A549 (cell line): ENCODE results near the gene HMGB2. TPM values are rescaled to one million over a fixed set of nuclear protein-coding genes. Genes with fewer than 3 reads are reported as not detected.

Source experiments
- ATAC-seq, 2 experiments: fragments of 200-7000 bp in 1 of 2; fragments of >200 bp in 1 of 2; cut with Nextera tagmentation in 1 of 2; cut with Tn5 transposase in 1 of 2; 3 replicates each; pipeline versions ENCODE4 v1.8.0 to v1.9.1; 2018 to 2020; ENCODE audit warnings: mild to moderate bottlenecking in 1 of 2, moderate library complexity in 1 of 2
- CTCF ChIA-PET: fragments of 300-600 bp; sonication (Branson Sonifier 250); formaldehyde crosslinking; extraction: SDS; loops from one replicate; lab custom pipeline; 2021; ENCODE audit warnings: antibody characterized with exemption, inconsistent platforms; lab: Yijun Ruan, JAX
- POLR2A ChIA-PET: fragments of 350-600 bp; formaldehyde crosslinking; extraction: SDS; loops from one replicate; lab custom pipeline; 2021; ENCODE audit warnings: antibody characterized with exemption, inconsistent platforms; lab: Yijun Ruan, JAX
- DNase-seq, 2 experiments: peaks; one replicate each; pipeline versions ENCODE4 v3.0.0 to v3.0.0-alpha.2; 2011 to 2016; ENCODE audit warnings: low read depth in 1 of 2, low spot score in 1 of 2
- FAIRE-seq: peaks from 2 replicates; lab custom pipeline; 2011; peaks lifted over from hg19 to GRCh38; lab: Jason Lieb, UNC
- H3K27ac ChIP-seq, 2 experiments: fragments of >200 bp; sonication (Bioruptor Twin); formaldehyde crosslinking; 3 replicates each; pipeline ENCODE4 v1.5.1; 2016 to 2017
- H3K4me1 ChIP-seq: fragments of >200 bp; sonication (Bioruptor Twin); formaldehyde crosslinking; 3 replicates; pipeline ENCODE4 v1.6.1; 2016
- H3K4me2 ChIP-seq: fragments of >200 bp; sonication (Bioruptor Twin); formaldehyde crosslinking; 3 replicates; pipeline ENCODE4 v1.6.1; 2016
- H3K4me3 ChIP-seq: fragments of >200 bp; sonication (Bioruptor Twin); formaldehyde crosslinking; 3 replicates; pipeline ENCODE4 v1.5.1; 2016
- H3K9me3 ChIP-seq: fragments of >200 bp; sonication (Bioruptor Twin); formaldehyde crosslinking; 3 replicates; pipeline ENCODE4 v1.6.1; 2016
- BHLHE40 ChIP-seq: IDR thresholded peaks from 2 replicates; pipeline ENCODE4 v1.6.1; 2012; ENCODE audit warnings: low read depth, low read length, inconsistent platforms
- CHD2 ChIP-seq: fragments of 150-350 bp; IDR thresholded peaks from 2 replicates; pipeline ENCODE4 v1.6.1; 2014; ENCODE audit warnings: low read length; ENCODE audit not compliant: partially characterized antibody
- ESRRA ChIP-seq: fragments of 150-350 bp; IDR thresholded peaks from 2 replicates; pipeline ENCODE4 v1.6.1; 2014; ENCODE audit warnings: mild to moderate bottlenecking, low read length, borderline replicate concordance
- FOSB ChIP-seq: fragments of 250-450 bp; sonication (Bioruptor Pico); IDR thresholded peaks from 2 replicates; pipeline ENCODE4 v1.5.0; 2020; ENCODE audit warnings: mild to moderate bottlenecking, moderate library complexity
- FOXS1 ChIP-seq: fragments of 250-450 bp; sonication (Bioruptor Pico); IDR thresholded peaks from 2 replicates; pipeline ENCODE4 v1.5.0; 2020; ENCODE audit warnings: mild to moderate bottlenecking, moderate library complexity
- HEYL ChIP-seq: fragments of 250-450 bp; sonication (Bioruptor Pico); IDR thresholded peaks from 2 replicates; pipeline ENCODE4 v1.8.0; 2021; ENCODE audit warnings: mild to moderate bottlenecking, moderate library complexity
- HOXA7 ChIP-seq: fragments of 250-450 bp; sonication (Bioruptor Pico); IDR thresholded peaks from 2 replicates; pipeline ENCODE4 v1.5.0; 2020; ENCODE audit warnings: mild to moderate bottlenecking, moderate library complexity
- HOXB13 ChIP-seq: fragments of 250-450 bp; sonication (Bioruptor Pico); IDR thresholded peaks from 2 replicates; pipeline ENCODE4 v1.5.0; 2020; ENCODE audit warnings: low read depth, mild to moderate bottlenecking, moderate library complexity
- HOXB5 ChIP-seq: fragments of 250-450 bp; sonication (Bioruptor Pico); IDR thresholded peaks from 2 replicates; pipeline ENCODE4 v1.5.0; 2020; ENCODE audit warnings: mild to moderate bottlenecking, moderate library complexity
- JUN ChIP-seq, 2 experiments: fragments of >200 bp; sonication (Bioruptor Twin); formaldehyde crosslinking; IDR thresholded peaks; 2 replicates in 1 of 2; 3 replicates in 1 of 2; pipeline ENCODE4 v1.6.1; 2016 to 2017
- MAZ ChIP-seq: fragments of 150-350 bp; IDR thresholded peaks from 2 replicates; pipeline ENCODE4 v1.6.1; 2014; ENCODE audit warnings: antibody characterized with exemption, low read depth, low read length, borderline replicate concordance
- MYC ChIP-seq: IDR thresholded peaks from 2 replicates; pipeline ENCODE4 v1.6.1; 2012; ENCODE audit warnings: mild to moderate bottlenecking, inconsistent platforms, low read length, improper control_type of control experiment, borderline replicate concordance
- NFE2L2 ChIP-seq: fragments of 150-350 bp; conservative IDR thresholded peaks from 2 replicates; pipeline ENCODE4 v1.6.1; 2014; ENCODE audit warnings: low read length
- NPAS2 ChIP-seq: fragments of 250-450 bp; sonication (Bioruptor Pico); IDR thresholded peaks from 2 replicates; pipeline ENCODE4 v1.8.0; 2022; ENCODE audit warnings: mild to moderate bottlenecking, moderate library complexity, borderline replicate concordance
- POLR2A ChIP-seq: IDR thresholded peaks from 2 replicates; pipeline ENCODE4 v1.6.1; 2012; ENCODE audit warnings: mild to moderate bottlenecking, low read length
- POLR2AphosphoS2 ChIP-seq: conservative IDR thresholded peaks from 2 replicates; pipeline ENCODE4 v1.6.1; 2012; ENCODE audit warnings: low read length, improper control_type of control experiment, inconsistent platforms
- RAD21 ChIP-seq, 2 experiments: fragments of >200 bp in 1 of 2; sonication (Bioruptor Twin) in 1 of 2; formaldehyde crosslinking in 1 of 2; IDR thresholded peaks in 1 of 2; conservative IDR thresholded peaks in 1 of 2; 2 replicates in 1 of 2; 3 replicates in 1 of 2; pipeline ENCODE4 v1.6.1; 2012 to 2018; ENCODE audit warnings: inconsistent platforms in 1 of 2
- RARB ChIP-seq: fragments of 250-450 bp; sonication (Bioruptor Pico); IDR thresholded peaks from 2 replicates; pipeline ENCODE4 v1.8.0; 2021; ENCODE audit warnings: mild to moderate bottlenecking, moderate library complexity
- RNF2 ChIP-seq: fragments of 200-600 bp; sonication (generic); IDR thresholded peaks from 2 replicates; pipeline ENCODE4 v1.6.1; 2016; ENCODE audit warnings: low read depth, mild to moderate bottlenecking, antibody characterized with exemption, moderate library complexity, borderline replicate concordance
- TFCP2L1 ChIP-seq: fragments of 250-450 bp; sonication (Bioruptor Pico); IDR thresholded peaks from 2 replicates; pipeline ENCODE4 v1.5.0; 2021; ENCODE audit warnings: mild to moderate bottlenecking
- TP53 ChIP-seq: fragments of 250-450 bp; sonication (Bioruptor Pico); IDR thresholded peaks from 2 replicates; pipeline ENCODE4 v1.5.0; 2021; ENCODE audit warnings: mild to moderate bottlenecking, moderate library complexity
- ZC3H11A ChIP-seq: fragments of 450-650 bp; IDR thresholded peaks from 2 replicates; pipeline ENCODE4 v1.6.1; 2014; ENCODE audit warnings: antibody characterized with exemption, mild to moderate bottlenecking
- ZSCAN20 ChIP-seq: fragments of 250-450 bp; sonication (Bioruptor Pico); IDR thresholded peaks from 2 replicates; pipeline ENCODE4 v1.8.0; 2022; ENCODE audit warnings: mild to moderate bottlenecking, moderate library complexity
- WGBS: methylation state at CpG from one replicate; pipeline ENCODE4 v1.1.6; 2017; ENCODE audit errors: missing lambda C conversion rate; 5-methylcytosine and 5-hydroxymethylcytosine counted together
- polyA minus RNA-seq: library from RNA; depleted of rRNA, polyadenylated mRNA; stranded (reverse); fragments of >200 nt; gene quantifications from 2 replicates; pipeline ENCODE4 v1.2.3, GENCODE V29; 2011; rRNA and poly(A)+ RNA removed
- polyA plus RNA-seq, 4 experiments: library from polyadenylated mRNA; depleted of rRNA in 3 of 4; stranded (reverse); fragments of >200 nt; fragmentation: RNase III in 1 of 4; extraction: RNeasy Plus Mini Kit Qiagen cat#74134 plus additional on column Dnase treatment in 1 of 4; gene quantifications; 2 replicates in 3 of 4; 3 replicates in 1 of 4; pipeline ENCODE4 v1.2.3, GENCODE V29; 2011 to 2017
- TF ChIP-seq, protein P1 (sequence below): IDR thresholded peaks from 2 replicates; pipeline ENCODE4 v1.6.1; 2012; ENCODE audit warnings: low read depth, borderline replicate concordance
- TF ChIP-seq, protein P2 (sequence below): IDR thresholded peaks from 2 replicates; pipeline ENCODE4 v1.6.1; 2012
- TF ChIP-seq, protein P3 (sequence below): fragments of 200-600 bp; sonication (generic); IDR thresholded peaks from 2 replicates; pipeline ENCODE4 v1.6.1; 2016; ENCODE audit warnings: antibody characterized with exemption, mild to moderate bottlenecking, moderate library complexity
- TF ChIP-seq, protein P4 (sequence below): fragments of 450-650 bp; IDR thresholded peaks from 2 replicates; pipeline ENCODE4 v1.6.1; 2014; ENCODE audit warnings: antibody characterized with exemption
- TF ChIP-seq, protein P5 (sequence below): fragments of 250-450 bp; sonication (Bioruptor Pico); IDR thresholded peaks from 2 replicates; pipeline ENCODE4 v1.5.0; 2021; ENCODE audit warnings: mild to moderate bottlenecking, moderate library complexity, borderline replicate concordance
- TF ChIP-seq, protein P6 (sequence below): fragments of >200 bp; sonication (Bioruptor Twin); formaldehyde crosslinking; IDR thresholded peaks from 3 replicates; pipeline ENCODE4 v1.6.1; 2016

HMGB2 gene
- polyA plus RNA-seq (2011; rRNA removed) (67.3 and 128 TPM in 2 replicates), polyA plus RNA-seq (2017; fragmentation: RNase III; extraction: RNeasy Plus Mini Kit Qiagen cat#74134 plus additional on column Dnase treatment) (101 to 108 TPM (median 103 TPM) in 3 replicates), polyA minus RNA-seq (11.1 and 13.7 TPM in 2 replicates)
- 45.2 and 68.6 TPM in 2 replicates for polyA plus RNA-seq (2012; cell fraction: cytosol; rRNA removed)
- polyA plus RNA-seq (2012; cell fraction: nucleus; rRNA removed): 20.9 and 28.8 TPM in 2 replicates

DNA sequence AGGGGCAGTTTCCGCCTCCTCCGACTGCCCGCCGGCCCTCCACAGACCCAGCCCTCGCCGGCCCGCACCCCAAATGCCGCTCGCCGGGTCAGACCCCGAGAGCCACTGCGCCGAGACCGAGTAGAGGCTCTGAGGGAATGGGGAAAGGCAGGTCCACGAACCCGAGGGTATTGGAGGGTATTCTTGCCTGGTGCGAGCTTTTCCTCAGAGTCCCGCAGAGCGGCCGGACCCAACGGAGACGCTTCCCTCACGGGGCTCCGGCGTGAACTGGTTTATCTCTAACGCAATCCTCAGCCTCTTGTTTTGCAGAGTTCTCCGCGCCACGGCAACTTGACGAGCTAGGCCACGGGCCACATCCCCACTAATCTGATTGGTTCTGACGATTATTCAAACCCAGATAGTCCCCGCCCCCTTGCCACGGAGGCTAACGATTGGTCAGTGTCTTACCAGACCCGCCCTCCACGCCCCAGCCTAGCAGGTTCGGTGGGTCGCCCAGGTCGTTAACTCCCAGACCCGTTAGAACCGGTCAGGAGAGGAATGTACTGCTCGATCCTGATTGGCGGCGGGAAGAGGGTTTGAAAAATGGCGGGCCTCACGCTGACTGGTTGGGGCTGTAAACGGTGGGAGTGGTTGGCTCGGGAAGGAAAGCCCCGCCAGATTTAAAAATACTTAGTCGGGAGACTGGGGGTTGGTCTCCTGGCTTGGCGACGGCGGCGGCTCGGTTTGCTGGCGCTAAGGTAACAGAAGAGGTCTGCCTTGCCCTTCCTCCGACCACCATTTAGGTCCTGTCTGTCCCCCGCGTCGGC lies at the start of gene HMGB2:
HMGB2 (minus strand) TSS at position 274 of the 806 bp plus-strand sequence. CDS start 709 bp downstream, outside the sequence.
- Histone ChIP-seq H3K4me2 (peak within 1 kb of the TSS; percentile 89), H3K27ac (peak within 1 kb of the TSS; percentile 94 to 96), H3K4me3 (peak within 1 kb of the TSS; percentile 99), H3K9me3 (no peaks in the 10 kb centered on the region), H3K4me1 (peaks cover 12% of the 10 kb centered on the region; the same call in 2 of the 3 replicates)
- peak; percentile 93 to 99 for DNase-seq
- peak; percentile 89 to 93 for ATAC-seq
- ChIA-PET CTCF (interaction anchor here (1.3 to 2.7 kb wide), 3 partner anchors 15 to 84 kb away, joined by 4 to 13 read pairs (median 5); no protein-coding TSS in a partner anchor), POLR2A (interaction anchor here (0.6 to 4.2 kb wide), 14 partner anchors 9 to 950 kb away, joined by 3 to 116 read pairs (median 5); partner anchors contain the start of genes CEP44, FBXO8, GALNT7 and SAP30)
- 3% methylated on average over 22 of the region's 61 CpGs for WGBS
- no peak for FAIRE-seq
- no peak for TF ChIP-seq RNF2
- no peak for TF ChIP-seq RAD21 (conservative IDR thresholded peaks at IDR 0.05 in 1 of 2, IDR thresholded peaks at IDR 0.05 in 1 of 2)
- no peak for TF ChIP-seq ESRRA
- no peak for TF ChIP-seq TP53 (CRISPR knock-in tag)
- no peak for TF ChIP-seq TFCP2L1 (CRISPR knock-in tag)
- TF ChIP-seq, protein P1, sequence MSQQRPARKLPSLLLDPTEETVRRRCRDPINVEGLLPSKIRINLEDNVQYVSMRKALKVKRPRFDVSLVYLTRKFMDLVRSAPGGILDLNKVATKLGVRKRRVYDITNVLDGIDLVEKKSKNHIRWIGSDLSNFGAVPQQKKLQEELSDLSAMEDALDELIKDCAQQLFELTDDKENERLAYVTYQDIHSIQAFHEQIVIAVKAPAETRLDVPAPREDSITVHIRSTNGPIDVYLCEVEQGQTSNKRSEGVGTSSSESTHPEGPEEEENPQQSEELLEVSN: peak; percentile 73; the same call in 1 of the 2 replicates
- TF ChIP-seq NFE2L2: no peak
- TF ChIP-seq, protein P2, sequence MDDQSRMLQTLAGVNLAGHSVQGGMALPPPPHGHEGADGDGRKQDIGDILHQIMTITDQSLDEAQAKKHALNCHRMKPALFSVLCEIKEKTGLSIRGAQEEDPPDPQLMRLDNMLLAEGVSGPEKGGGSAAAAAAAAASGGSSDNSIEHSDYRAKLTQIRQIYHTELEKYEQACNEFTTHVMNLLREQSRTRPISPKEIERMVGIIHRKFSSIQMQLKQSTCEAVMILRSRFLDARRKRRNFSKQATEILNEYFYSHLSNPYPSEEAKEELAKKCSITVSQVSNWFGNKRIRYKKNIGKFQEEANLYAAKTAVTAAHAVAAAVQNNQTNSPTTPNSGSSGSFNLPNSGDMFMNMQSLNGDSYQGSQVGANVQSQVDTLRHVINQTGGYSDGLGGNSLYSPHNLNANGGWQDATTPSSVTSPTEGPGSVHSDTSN: no peak; the same call in 1 of the 2 replicates
- TF ChIP-seq, protein P3, sequence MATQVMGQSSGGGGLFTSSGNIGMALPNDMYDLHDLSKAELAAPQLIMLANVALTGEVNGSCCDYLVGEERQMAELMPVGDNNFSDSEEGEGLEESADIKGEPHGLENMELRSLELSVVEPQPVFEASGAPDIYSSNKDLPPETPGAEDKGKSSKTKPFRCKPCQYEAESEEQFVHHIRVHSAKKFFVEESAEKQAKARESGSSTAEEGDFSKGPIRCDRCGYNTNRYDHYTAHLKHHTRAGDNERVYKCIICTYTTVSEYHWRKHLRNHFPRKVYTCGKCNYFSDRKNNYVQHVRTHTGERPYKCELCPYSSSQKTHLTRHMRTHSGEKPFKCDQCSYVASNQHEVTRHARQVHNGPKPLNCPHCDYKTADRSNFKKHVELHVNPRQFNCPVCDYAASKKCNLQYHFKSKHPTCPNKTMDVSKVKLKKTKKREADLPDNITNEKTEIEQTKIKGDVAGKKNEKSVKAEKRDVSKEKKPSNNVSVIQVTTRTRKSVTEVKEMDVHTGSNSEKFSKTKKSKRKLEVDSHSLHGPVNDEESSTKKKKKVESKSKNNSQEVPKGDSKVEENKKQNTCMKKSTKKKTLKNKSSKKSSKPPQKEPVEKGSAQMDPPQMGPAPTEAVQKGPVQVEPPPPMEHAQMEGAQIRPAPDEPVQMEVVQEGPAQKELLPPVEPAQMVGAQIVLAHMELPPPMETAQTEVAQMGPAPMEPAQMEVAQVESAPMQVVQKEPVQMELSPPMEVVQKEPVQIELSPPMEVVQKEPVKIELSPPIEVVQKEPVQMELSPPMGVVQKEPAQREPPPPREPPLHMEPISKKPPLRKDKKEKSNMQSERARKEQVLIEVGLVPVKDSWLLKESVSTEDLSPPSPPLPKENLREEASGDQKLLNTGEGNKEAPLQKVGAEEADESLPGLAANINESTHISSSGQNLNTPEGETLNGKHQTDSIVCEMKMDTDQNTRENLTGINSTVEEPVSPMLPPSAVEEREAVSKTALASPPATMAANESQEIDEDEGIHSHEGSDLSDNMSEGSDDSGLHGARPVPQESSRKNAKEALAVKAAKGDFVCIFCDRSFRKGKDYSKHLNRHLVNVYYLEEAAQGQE: peak; percentile 39; the same call in 1 of the 2 replicates
- no peak for TF ChIP-seq MYC
- no peak for TF ChIP-seq MAZ
- TF ChIP-seq ZC3H11A: no peak
- TF ChIP-seq NPAS2 (CRISPR knock-in tag): no peak
- TF ChIP-seq POLR2A: peak; percentile 80
- no peak for TF ChIP-seq FOXS1 (CRISPR knock-in tag)
- TF ChIP-seq HOXA7 (CRISPR knock-in tag): no peak
- TF ChIP-seq FOSB (CRISPR knock-in tag): peak; percentile 69; the same call in 1 of the 2 replicates
- no peak for TF ChIP-seq CHD2
- TF ChIP-seq HEYL (CRISPR knock-in tag): no peak
- no peak for TF ChIP-seq HOXB13 (CRISPR knock-in tag)
- TF ChIP-seq POLR2AphosphoS2: no peak
- TF ChIP-seq, protein P4, sequence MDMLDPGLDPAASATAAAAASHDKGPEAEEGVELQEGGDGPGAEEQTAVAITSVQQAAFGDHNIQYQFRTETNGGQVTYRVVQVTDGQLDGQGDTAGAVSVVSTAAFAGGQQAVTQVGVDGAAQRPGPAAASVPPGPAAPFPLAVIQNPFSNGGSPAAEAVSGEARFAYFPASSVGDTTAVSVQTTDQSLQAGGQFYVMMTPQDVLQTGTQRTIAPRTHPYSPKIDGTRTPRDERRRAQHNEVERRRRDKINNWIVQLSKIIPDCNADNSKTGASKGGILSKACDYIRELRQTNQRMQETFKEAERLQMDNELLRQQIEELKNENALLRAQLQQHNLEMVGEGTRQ: peak; percentile 51; the same call in 1 of the 2 replicates
- TF ChIP-seq JUN (IDR thresholded peaks at IDR 0.05): peak in 1 of 2 experiments; percentile 55; a peak in 1 of 5 replicates
- TF ChIP-seq, protein P5, sequence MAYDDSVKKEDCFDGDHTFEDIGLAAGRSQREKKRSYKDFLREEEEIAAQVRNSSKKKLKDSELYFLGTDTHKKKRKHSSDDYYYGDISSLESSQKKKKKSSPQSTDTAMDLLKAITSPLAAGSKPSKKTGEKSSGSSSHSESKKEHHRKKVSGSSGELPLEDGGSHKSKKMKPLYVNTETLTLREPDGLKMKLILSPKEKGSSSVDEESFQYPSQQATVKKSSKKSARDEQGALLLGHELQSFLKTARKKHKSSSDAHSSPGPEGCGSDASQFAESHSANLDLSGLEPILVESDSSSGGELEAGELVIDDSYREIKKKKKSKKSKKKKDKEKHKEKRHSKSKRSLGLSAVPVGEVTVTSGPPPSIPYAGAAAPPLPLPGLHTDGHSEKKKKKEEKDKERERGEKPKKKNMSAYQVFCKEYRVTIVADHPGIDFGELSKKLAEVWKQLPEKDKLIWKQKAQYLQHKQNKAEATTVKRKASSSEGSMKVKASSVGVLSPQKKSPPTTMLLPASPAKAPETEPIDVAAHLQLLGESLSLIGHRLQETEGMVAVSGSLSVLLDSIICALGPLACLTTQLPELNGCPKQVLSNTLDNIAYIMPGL: no peak
- TF ChIP-seq, protein P6, sequence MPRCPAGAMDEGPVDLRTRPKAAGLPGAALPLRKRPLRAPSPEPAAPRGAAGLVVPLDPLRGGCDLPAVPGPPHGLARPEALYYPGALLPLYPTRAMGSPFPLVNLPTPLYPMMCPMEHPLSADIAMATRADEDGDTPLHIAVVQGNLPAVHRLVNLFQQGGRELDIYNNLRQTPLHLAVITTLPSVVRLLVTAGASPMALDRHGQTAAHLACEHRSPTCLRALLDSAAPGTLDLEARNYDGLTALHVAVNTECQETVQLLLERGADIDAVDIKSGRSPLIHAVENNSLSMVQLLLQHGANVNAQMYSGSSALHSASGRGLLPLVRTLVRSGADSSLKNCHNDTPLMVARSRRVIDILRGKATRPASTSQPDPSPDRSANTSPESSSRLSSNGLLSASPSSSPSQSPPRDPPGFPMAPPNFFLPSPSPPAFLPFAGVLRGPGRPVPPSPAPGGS: peak; percentile 53; the same call in 1 of the 3 replicates
- no peak for TF ChIP-seq HOXB5 (CRISPR knock-in tag)
- no peak for TF ChIP-seq ZSCAN20 (CRISPR knock-in tag)
- TF ChIP-seq RARB (CRISPR knock-in tag): no peak
- TF ChIP-seq BHLHE40: no peak
